WERI-Rb-1 (cell line): ENCODE results near the gene EPDR1.
"Not testable (repeated sequence)": the region's sequence is repeated elsewhere in the genome, so short reads cannot be mapped to it uniquely, and the experiment has no call there.

ENCODE experiments used
- DNase-seq: peaks from one replicate; pipeline ENCODE4 v3.0.0-alpha.2; 2020
- H3K27ac ChIP-seq: fragments of 250-450 bp; sonication (Bioruptor Pico); 2 replicates; pipeline ENCODE4 v1.5.1; 2020; ENCODE audit warnings: mild to moderate bottlenecking, moderate library complexity
- H3K27me3 ChIP-seq: fragments of 250-450 bp; sonication (Bioruptor Pico); 2 replicates; pipeline ENCODE4 v1.5.1; 2021; ENCODE audit warnings: mild to moderate bottlenecking, low read depth, moderate library complexity; ENCODE audit not compliant: insufficient read depth, severe bottlenecking
- H3K36me3 ChIP-seq: fragments of 250-450 bp; sonication (Bioruptor Pico); 2 replicates; pipeline ENCODE4 v1.5.1; 2020; ENCODE audit warnings: mild to moderate bottlenecking, moderate library complexity
- H3K4me3 ChIP-seq: 2 replicates; pipeline ENCODE4 v1.5.1; 2011; ENCODE audit warnings: low read depth, mild to moderate bottlenecking, control low read depth, low read length
- H3K9me3 ChIP-seq: fragments of 250-450 bp; sonication (Bioruptor Pico); 2 replicates; pipeline ENCODE4 v1.5.1; 2021; ENCODE audit warnings: mild to moderate bottlenecking, moderate library complexity; ENCODE audit not compliant: severe bottlenecking
- TF ChIP-seq, protein P1 (sequence below): IDR thresholded peaks from 2 replicates; pipeline ENCODE4 v1.5.1; 2011; ENCODE audit warnings: low read depth, mild to moderate bottlenecking, control low read depth, inconsistent platforms, low read length

Gene EPDR1

GRCh38 chr7:37944737-37945054, 24.3 kb downstream of the EPDR1 start:
- H3K36me3 ChIP-seq: no peaks in the 10 kb centered on the region
- H3K27ac ChIP-seq: no peak overlapping the region
- no peaks in the 10 kb centered on the region for H3K27me3 ChIP-seq
- no peak for DNase-seq
- no peaks in the 10 kb centered on the region for H3K9me3 ChIP-seq
- no peak overlapping the region for H3K4me3 ChIP-seq
- TF ChIP-seq, protein P1, sequence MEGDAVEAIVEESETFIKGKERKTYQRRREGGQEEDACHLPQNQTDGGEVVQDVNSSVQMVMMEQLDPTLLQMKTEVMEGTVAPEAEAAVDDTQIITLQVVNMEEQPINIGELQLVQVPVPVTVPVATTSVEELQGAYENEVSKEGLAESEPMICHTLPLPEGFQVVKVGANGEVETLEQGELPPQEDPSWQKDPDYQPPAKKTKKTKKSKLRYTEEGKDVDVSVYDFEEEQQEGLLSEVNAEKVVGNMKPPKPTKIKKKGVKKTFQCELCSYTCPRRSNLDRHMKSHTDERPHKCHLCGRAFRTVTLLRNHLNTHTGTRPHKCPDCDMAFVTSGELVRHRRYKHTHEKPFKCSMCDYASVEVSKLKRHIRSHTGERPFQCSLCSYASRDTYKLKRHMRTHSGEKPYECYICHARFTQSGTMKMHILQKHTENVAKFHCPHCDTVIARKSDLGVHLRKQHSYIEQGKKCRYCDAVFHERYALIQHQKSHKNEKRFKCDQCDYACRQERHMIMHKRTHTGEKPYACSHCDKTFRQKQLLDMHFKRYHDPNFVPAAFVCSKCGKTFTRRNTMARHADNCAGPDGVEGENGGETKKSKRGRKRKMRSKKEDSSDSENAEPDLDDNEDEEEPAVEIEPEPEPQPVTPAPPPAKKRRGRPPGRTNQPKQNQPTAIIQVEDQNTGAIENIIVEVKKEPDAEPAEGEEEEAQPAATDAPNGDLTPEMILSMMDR: no peak

GRCh38 chr7:37945336-37945735, 24.9 kb downstream of the EPDR1 start:
- H3K9me3 ChIP-seq: no peaks in the 10 kb centered on the region
- TF ChIP-seq, protein P1: no peak

GRCh38 chr7:37947138-37947940, 26.9 kb downstream of the EPDR1 start:
- Histone ChIP-seq H3K27ac (no peak overlapping the region), H3K27me3 (no peaks in the 10 kb centered on the region), H3K36me3 (no peaks in the 10 kb centered on the region), H3K4me3 (no peak overlapping the region), H3K9me3 (no peaks in the 10 kb centered on the region)
- TF ChIP-seq, protein P1: no peak
- DNase-seq: no peak

More at GRCh38 chr7:37945336-37945735, 24.9 kb downstream of the EPDR1 start:
- no peaks in the 10 kb centered on the region for H3K27me3 ChIP-seq
- no peak overlapping the region for H3K4me3 ChIP-seq
- no peak for DNase-seq
- no peaks in the 10 kb centered on the region for H3K36me3 ChIP-seq
- H3K27ac ChIP-seq: no peak overlapping the region

DNA sequence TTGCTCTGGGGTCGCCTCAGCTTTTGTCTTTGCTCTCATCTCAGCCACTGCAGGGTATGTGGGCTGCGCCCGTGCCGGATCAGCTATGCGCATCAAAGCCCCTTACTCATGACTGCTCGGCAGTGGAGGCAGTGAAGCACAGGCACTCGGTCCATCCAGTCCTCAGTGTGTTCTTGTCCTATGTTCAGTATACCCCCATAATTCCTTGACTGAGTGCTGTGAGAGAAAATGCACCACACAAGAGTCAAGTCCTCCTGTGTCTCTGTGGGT, 27.4 kb downstream of the EPDR1 start:
- Histone ChIP-seq H3K9me3 (no peaks in the 10 kb centered on the region), H3K27ac (no peak overlapping the region), H3K4me3 (no peak overlapping the region), H3K36me3 (no peaks in the 10 kb centered on the region), H3K27me3 (no peaks in the 10 kb centered on the region)
- TF ChIP-seq, protein P1: no peak
- DNase-seq: no peak

- no peaks in the 10 kb centered on the region for H3K9me3 ChIP-seq
- H3K36me3 ChIP-seq: no peaks in the 10 kb centered on the region
- no peaks in the 10 kb centered on the region for H3K27me3 ChIP-seq
- no peak for DNase-seq
- H3K27ac ChIP-seq: no peak overlapping the region
- H3K4me3 ChIP-seq: no peak overlapping the region
- TF ChIP-seq, protein P1: no peak
Observed at GRCh38 chr7:37952240-37952639, 31.8 kb downstream of the EPDR1 start.

- not testable (repeated sequence) for H3K9me3 ChIP-seq, H3K4me3 ChIP-seq, H3K27ac ChIP-seq, DNase-seq, H3K36me3 ChIP-seq, H3K27me3 ChIP-seq
Observed at GRCh38 chr7:37954217-37954616, 33.8 kb downstream of the EPDR1 start.
